Hematopoietic multipotent progenitor cell treated with erythropoietin and hydrocortisone succinate and interleukin-3 and kit ligand, for 15 days (in vitro differentiated cells): ENCODE data around the gene NKAIN2.
"Not testable (repeated sequence)": the region's sequence is repeated elsewhere in the genome, so short reads cannot be mapped to it uniquely, and the experiment has no call there.

Experiments used
- DNase-seq: peaks from one replicate; pipeline ENCODE4 v3.0.0-alpha.2; 2015; ENCODE audit warnings: low spot score

Gene NKAIN2

GRCh38 chr6:123966618-123967017, 163.0 kb downstream of the NKAIN2 start:
- no peak for DNase-seq

DNA sequence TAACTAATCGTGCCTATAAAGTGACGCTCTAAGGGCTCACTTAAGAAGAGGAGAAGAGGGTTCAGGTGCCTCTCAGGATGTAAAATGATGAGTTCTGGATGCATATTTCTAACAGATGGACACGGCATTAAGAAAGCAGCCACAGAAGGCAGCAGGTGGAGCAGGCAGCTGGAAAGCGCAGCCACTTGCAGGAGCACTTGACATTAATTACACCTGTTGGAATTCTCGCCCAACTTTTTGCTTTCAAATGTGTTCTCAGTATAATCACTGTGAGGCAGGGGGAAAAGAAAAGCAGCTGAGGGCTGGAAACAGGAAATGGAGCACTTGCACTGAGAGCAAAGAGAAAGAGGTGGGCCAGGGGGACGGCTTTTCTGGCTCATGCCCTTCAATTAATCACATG, 164.2 kb downstream of the NKAIN2 start:
- no peak for DNase-seq

DNA sequence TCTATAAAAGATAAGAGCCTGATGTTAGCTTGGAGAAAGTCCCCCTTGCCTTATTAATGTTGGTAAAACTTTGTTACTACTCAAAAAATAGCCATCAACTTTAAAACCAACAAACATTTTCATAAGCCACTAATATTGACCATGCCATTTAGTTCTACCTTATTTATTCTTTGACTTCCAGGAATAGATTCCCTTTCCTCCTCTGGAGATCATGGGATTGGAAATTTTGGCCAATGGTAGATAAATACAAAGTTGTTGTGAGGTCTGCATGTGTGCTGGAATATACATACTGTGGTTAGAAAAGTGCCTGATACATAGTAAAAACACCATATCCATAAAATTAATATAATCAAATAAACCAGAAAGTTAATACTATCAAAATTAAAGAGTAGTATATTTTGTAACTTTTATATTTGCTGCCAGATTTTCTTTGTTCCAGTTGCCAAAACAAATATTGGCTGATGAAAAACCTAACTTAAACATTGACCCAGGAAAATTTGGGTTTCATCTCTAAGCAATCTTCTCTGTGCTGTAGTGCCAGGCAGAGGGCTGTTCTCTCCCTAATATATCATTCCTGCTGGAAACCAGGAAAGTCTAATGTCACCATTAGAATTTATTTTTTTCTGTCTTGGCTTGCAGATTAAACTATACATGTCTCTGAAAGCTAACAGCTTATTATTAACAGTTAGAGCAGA, 169.1 kb downstream of the NKAIN2 start:
- DNase-seq: no peak

- no peak for DNase-seq
Observed at GRCh38 chr6:123980311-123980710, 176.6 kb downstream of the NKAIN2 start.

DNA sequence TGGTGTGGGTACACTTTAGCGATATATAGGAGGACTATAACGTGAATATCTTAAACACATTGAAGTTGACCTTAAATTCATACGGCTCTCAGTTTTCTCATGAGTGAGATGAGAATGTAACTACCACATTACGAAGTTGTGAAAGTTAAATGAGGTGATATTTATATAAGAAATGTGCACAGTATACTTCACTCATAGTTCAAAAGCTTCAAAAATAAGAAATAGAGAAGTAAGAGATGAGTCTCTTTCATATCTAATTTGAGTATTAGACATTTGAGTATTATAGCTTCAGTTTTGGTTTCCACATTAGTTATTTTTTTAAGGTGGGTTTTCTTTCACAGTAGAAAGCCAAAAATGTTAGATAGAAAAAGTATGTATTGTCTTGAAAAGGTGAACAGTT, 183.3 kb downstream of the NKAIN2 start:
- no peak for DNase-seq

DNA sequence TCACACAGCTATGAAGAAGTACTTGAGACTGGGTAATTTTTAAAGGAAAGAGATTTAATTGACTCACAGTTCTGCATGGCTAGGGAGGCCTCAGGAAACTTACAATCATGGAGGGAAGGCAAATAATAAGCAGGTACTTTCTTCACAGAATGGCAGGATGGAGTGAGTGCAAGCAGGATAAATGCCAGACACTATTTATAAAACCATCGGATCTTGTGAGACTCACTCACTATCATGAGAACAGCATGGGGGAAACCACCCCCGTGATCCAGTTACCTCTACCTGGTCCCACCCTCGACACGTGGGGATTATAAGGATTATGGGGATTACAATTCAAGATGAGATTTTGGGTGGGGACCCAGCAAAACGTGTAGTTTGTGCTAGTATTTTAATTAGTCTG, 186.3 kb downstream of the NKAIN2 start:
- not testable (repeated sequence) for DNase-seq

- no peak for DNase-seq
Observed at GRCh38 chr6:123990376-123990775, 186.7 kb downstream of the NKAIN2 start.

DNA sequence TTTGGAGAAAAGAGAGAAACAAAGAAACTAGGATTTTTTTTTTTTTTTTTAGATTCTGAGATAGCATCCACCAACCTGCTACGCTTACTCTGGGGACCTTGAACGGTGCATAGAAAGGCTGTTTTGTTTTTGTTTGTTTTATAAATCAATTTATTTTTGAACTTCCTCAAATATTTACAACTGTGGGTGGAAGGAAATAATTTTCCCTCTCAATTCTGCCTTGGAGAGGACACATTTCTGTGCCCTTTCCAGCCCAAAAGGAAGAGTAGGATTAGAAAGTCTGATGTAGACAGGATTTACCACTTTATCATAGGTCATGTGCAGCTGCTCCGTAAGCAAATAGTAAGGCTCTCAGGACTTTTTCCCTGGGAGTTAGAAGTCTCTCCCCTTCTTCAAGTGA, 190.5 kb downstream of the NKAIN2 start:
- DNase-seq: no peak

GRCh38 chr6:123994891-123995635, 191.4 kb downstream of the NKAIN2 start:
- no peak for DNase-seq

DNA sequence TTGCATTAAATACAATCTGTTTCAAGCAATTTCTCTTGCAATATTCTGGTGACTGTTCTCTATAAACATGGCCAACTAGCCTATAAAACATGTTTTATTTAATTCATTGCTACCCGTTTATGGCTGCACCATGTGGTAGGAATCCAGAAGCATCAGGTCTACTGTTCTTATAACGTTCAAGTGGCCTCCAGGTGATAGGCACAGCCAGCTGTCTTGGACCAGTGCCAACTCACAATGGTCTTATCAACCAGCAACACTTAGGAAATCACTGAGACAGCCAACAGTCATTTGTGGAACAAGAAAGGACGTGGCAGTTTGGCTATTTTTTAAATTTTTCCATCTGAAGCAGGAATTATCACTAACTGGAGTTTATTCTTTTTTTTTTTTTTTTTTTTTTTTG, 193.6 kb downstream of the NKAIN2 start:
- DNase-seq: no peak

- no peak for DNase-seq
Observed at GRCh38 chr6:124002377-124003081, 198.9 kb downstream of the NKAIN2 start.

DNA sequence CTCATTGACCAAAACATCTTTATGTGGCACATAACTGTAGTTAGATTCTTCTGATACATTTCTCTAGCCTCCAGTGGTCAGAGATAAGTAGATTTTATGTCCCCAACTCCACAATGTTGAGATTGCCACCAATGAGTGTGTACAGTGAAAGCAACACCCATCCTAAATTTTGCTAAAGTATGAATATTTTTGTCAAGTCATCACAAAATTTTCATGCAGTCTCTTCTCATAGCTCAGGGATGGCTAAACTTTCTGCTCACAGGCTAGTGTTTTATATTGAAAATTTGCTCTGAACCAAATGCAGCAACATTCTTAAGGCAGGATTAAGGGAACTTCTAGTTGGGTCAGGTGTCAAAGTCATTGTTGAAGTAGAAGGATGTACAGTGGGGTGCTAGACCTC, 203.6 kb downstream of the NKAIN2 start:
- no peak for DNase-seq

- no peak for DNase-seq
Observed at GRCh38 chr6:124008000-124008987, 204.6 kb downstream of the NKAIN2 start.

DNA sequence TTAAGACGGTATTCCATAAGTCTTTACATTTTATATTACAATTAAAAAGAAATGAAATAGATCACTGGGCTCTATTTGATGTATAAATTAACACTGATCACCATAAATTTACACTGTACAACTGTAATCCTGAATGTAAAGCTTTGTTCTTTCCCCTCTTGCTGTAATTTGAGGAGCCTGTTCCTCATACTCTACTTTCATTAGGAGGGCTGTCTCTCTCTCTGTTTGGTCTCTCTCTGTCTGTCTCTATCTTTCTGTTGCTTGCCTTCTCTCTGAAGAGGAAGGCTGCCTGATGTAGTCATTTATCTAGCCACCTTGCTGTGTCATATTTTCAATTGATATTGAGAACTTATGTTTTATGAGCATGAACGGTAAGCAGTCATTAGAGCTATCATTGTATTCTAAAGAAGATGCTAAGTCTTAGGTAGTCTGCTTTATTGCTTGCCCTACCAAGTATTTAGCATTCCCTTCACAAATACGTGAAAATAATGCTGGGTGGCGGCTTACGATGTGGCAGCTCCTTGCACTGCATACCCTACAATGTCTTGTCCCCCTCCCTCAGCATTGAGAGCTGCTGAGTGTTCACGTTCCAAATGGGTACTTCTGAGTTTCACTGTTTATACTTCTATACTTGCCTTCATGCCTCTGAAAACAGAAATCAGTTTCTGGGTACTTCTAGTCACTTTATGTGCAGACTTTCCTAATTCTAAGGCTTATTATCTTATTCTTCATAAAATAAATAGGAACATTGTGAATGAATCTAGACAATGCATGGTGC, 205.5 kb downstream of the NKAIN2 start:
- no peak for DNase-seq

- DNase-seq: no peak
Observed at GRCh38 chr6:124010574-124010973, 206.9 kb downstream of the NKAIN2 start.

- no peak for DNase-seq
Observed at GRCh38 chr6:124011180-124011579, 207.5 kb downstream of the NKAIN2 start.

DNA sequence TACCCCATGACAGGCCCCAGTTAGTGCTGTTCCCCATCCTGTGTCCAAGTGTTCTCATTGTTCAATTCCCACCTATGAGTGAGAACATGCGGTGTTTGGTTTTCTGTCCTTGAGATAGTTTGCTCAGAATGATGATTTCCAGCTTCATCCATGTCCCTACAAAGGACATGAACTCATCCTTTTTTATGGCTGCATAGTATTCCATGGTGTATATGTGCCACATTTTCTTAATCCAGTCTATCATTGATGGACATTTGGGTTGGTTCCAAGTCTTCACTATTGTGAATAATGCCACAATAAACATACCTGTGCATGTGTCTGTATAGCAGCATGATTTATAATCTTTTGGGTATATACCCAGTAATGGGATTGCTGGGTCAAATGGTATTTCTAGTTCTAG, 218.4 kb downstream of the NKAIN2 start:
- DNase-seq: not testable (repeated sequence)

DNA sequence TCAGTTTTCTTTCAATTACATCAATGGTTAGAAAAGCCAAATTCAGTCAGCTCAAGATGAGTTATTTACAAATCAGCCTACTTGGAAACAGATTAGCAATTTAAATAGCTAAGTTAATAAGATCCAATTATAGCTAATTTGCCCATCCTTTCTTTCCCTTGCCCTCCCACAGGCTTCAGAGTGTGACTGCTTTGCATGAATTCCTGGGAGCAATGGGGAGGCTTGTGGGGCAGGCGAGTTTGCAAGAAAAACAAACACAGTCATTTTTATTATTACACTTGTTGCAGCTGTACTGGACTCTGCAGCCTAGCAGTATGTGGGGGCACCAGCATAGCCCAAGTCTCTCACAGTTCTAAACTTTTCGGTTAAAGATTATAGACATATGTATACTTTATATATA, 219.0 kb downstream of the NKAIN2 start:
- no peak for DNase-seq

- DNase-seq: no peak
Observed at GRCh38 chr6:124026694-124027093, 223.0 kb downstream of the NKAIN2 start.

- no peak for DNase-seq
Observed at GRCh38 chr6:124027392-124027791, 223.7 kb downstream of the NKAIN2 start.

DNA sequence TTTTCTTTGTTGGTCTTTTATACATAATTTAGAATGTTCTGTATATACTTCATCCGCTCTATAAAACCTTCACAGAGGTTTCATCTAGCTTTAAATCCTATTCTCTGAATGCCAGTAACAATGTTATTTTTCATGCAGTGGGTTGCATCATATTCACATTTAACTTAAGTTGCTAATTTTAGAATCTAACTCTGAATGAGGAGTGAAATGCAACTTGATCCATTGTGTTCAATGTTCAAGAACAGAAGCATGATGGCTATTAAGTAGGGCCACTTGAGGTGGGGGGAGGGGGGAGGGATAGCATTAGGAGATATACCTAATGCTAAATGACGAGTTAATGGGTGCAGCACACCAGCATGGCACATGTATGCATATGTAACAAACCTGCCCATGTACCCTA, 224.5 kb downstream of the NKAIN2 start:
- DNase-seq: no peak
